K562 (cell line): Measurements from ENCODE around the gene MYL11. TPM values are rescaled to one million over a fixed set of nuclear protein-coding genes. Genes with fewer than 3 reads are reported as not detected.

Experiments
- ATAC-seq: fragments of 200-7000 bp; cut with Tn5 transposase; 3 replicates; pipeline ENCODE4 v1.9.1; 2020; ENCODE audit warnings: moderate library complexity
- BruUV-seq: library from RNA; stranded (reverse); fragments of 400-500 nt; replicated peaks from 2 replicates; lab custom pipeline; 2021; lab: Mats Ljungman, UMichigan
- CTCF ChIA-PET: fragments of 300-600 bp; formaldehyde crosslinking; extraction: SDS; loops from one replicate; lab custom pipeline; 2021; ENCODE audit warnings: low intra/inter-chr PET ratio; lab: Yijun Ruan, JAX
- POLR2A ChIA-PET: fragments of 300-600, 350-650 bp; sonication (Branson Sonifier 250); formaldehyde crosslinking; extraction: SDS; loops from one replicate; lab custom pipeline; 2021; ENCODE audit warnings: antibody characterized with exemption, inconsistent platforms; lab: Yijun Ruan, JAX
- DNase-seq, 4 experiments: peaks; one replicate each; pipeline versions ENCODE4 v3.0.0 to v3.0.0-alpha.2; 2011 to 2018; ENCODE audit warnings: low spot score in 3 of 4, mixed read lengths in 3 of 4; ENCODE audit errors: extremely low read depth in 1 of 4
- FAIRE-seq: peaks from 2 replicates; lab custom pipeline; 2011; peaks lifted over from hg19 to GRCh38; lab: Jason Lieb, UNC
- H2AFZ ChIP-seq: 2 replicates; pipeline ENCODE4 v1.6.0; 2011; ENCODE audit warnings: low read depth, low read length, control low read depth, inconsistent platforms
- H3K27ac ChIP-seq: fragments of 200-600 bp; 3 replicates; pipeline ENCODE4 v1.8.0; 2011; ENCODE audit warnings: low read depth, mild to moderate bottlenecking, control low read depth, inconsistent platforms, low read length, moderate library complexity, mixed read lengths; ENCODE audit errors: extremely low read depth
- H3K27me3 ChIP-seq, 2 experiments: fragments of 300-600 bp in 1 of 2; 2 replicates in 1 of 2; 3 replicates in 1 of 2; pipeline versions ENCODE4 v1.6.0 to v1.8.0; 2011; ENCODE audit warnings: inconsistent platforms in 2 of 2, low read length in 2 of 2, mild to moderate bottlenecking in 1 of 2, mixed read lengths in 1 of 2, moderate library complexity in 1 of 2; ENCODE audit not compliant: control insufficient read depth in 2 of 2, insufficient read depth in 2 of 2
- H3K36me3 ChIP-seq: fragments of 300-600 bp; 3 replicates; pipeline ENCODE4 v1.8.0; 2011; ENCODE audit warnings: mild to moderate bottlenecking, low read length, inconsistent platforms; ENCODE audit not compliant: control insufficient read depth, insufficient read depth
- H3K4me1 ChIP-seq, 2 experiments: fragments of 200-600 bp in 1 of 2; replicated peaks in 1 of 2; 2 replicates in 1 of 2; 3 replicates in 1 of 2; pipeline versions ENCODE4 v1.5.1 to v1.8.0; 2011; ENCODE audit warnings: inconsistent platforms in 2 of 2, low read length in 2 of 2, mild to moderate bottlenecking in 1 of 2, mixed read lengths in 1 of 2, moderate library complexity in 1 of 2; ENCODE audit not compliant: control insufficient read depth in 2 of 2, insufficient read depth in 2 of 2
- H3K4me2 ChIP-seq: 2 replicates; pipeline ENCODE4 v1.6.1; 2011; ENCODE audit warnings: low read length, control low read depth, inconsistent platforms, mixed read lengths; ENCODE audit not compliant: insufficient read depth
- H3K4me3 ChIP-seq: fragments of 200-600 bp; sonication (generic), shearing (Covaris generic); 2 replicates; pipeline ENCODE4 v1.5.1; 2016; ENCODE audit warnings: control low read depth, inconsistent platforms
- H3K79me2 ChIP-seq: fragments of 200-600 bp; 3 replicates; pipeline ENCODE4 v1.8.0; 2011; ENCODE audit warnings: low read length, inconsistent platforms; ENCODE audit not compliant: control insufficient read depth, insufficient read depth
- H3K9ac ChIP-seq, 2 experiments: 2 replicates each; pipeline versions ENCODE4 v1.6.0 to v1.6.1; 2011; ENCODE audit warnings: low read depth in 2 of 2, low read length in 2 of 2, control low read depth in 1 of 2, inconsistent platforms in 1 of 2, mild to moderate bottlenecking in 1 of 2, mixed read lengths in 1 of 2; ENCODE audit not compliant: insufficient read depth in 1 of 2
- H3K9me1 ChIP-seq: one replicate; pipeline ENCODE4 v1.6.0; 2011; ENCODE audit warnings: inconsistent platforms, mild to moderate bottlenecking, low read length, moderate library complexity; ENCODE audit not compliant: control insufficient read depth, insufficient read depth
- H3K9me3 ChIP-seq: replicated peaks from 2 replicates; pipeline ENCODE4 v1.5.1; 2011; ENCODE audit warnings: low read depth, low read length, inconsistent platforms; ENCODE audit not compliant: control insufficient read depth, insufficient read depth
- H4K20me1 ChIP-seq: replicated peaks from 2 replicates; pipeline ENCODE4 v1.6.1; 2011; ENCODE audit warnings: low read length, inconsistent platforms, mixed read lengths; ENCODE audit not compliant: control insufficient read depth, insufficient read depth
- BCOR ChIP-seq: fragments of 450-650 bp; IDR thresholded peaks from 2 replicates; pipeline ENCODE4 v1.6.1; 2016
- NFATC3 ChIP-seq: fragments of 450-650 bp; IDR thresholded peaks from 2 replicates; pipeline ENCODE4 v1.6.1; 2017; ENCODE audit warnings: mild to moderate bottlenecking
- ZFP36 ChIP-seq: fragments of 150-350 bp; IDR thresholded peaks from 2 replicates; pipeline ENCODE4 v1.6.1; 2018; ENCODE audit warnings: low read length, low read depth; ENCODE audit not compliant: partially characterized antibody
- ZNF282 ChIP-seq: sonication (generic); formaldehyde crosslinking; IDR thresholded peaks from 2 replicates; pipeline ENCODE4 v1.8.1; 2023; ENCODE audit warnings: missing genetic modification reagents
- WGBS: fragments of 100-300 bp; shearing (Covaris generic); methylation state at CpG from one replicate; pipeline ENCODE4 v1.1.6; 2016; ENCODE audit warnings: low coverage, mixed read lengths; ENCODE audit not compliant: insufficient coverage; ENCODE audit errors: missing lambda C conversion rate; 5-methylcytosine and 5-hydroxymethylcytosine counted together
- in situ Hi-C: fragments of 300-500 bp; cut with MboI; formaldehyde crosslinking; loops from 4 replicates; pipeline ENCODE4 v1.15.0; 2018; ENCODE audit warnings: inconsistent platforms, mixed read lengths
- intact Hi-C: fragments of 100-400 bp; cut with micrococcal nuclease; formaldehyde crosslinking; loops from 2 replicates; pipeline ENCODE4 v1.14.2; 2022
- polyA plus RNA-seq, 8 experiments: library from polyadenylated mRNA; depleted of rRNA in 4 of 8; stranded (reverse) in 5 of 8; unstranded in 3 of 8; fragments of >200 nt; fragmentation: Nextera tagmentation in 2 of 8; fragmentation: Illumina TruSeq in 1 of 8; extraction: Ambion mirVana in 2 of 8; extraction: Trizol in 1 of 8; gene quantifications; 2 replicates each; pipeline versions ENCODE4 v1.2.1 to v1.2.3, GENCODE V29; 2011 to 2014; ENCODE audit warnings: inconsistent platforms in 1 of 8, missing spikeins in 1 of 8
- total RNA-seq, 7 experiments: library from RNA; depleted of rRNA in 6 of 7; stranded (reverse); fragments of >200 nt in 6 of 7; fragmentation: Illumina TruSeq in 2 of 7; extraction: Trizol in 2 of 7; gene quantifications; 2 replicates each; pipeline versions ENCODE4 v1.2.1 to v1.2.3, GENCODE V29; 2011 to 2021; ENCODE audit warnings: low replicate concordance in 1 of 7

MYL11 gene
- total and polyA plus RNA-seq, 9 of the 15 experiments (the other 6 are each of a cell fraction or from before 2014, with no cell fraction given) = 0.31 to 1.5 (median 0.73) TPM; not detected in 4

DNA sequence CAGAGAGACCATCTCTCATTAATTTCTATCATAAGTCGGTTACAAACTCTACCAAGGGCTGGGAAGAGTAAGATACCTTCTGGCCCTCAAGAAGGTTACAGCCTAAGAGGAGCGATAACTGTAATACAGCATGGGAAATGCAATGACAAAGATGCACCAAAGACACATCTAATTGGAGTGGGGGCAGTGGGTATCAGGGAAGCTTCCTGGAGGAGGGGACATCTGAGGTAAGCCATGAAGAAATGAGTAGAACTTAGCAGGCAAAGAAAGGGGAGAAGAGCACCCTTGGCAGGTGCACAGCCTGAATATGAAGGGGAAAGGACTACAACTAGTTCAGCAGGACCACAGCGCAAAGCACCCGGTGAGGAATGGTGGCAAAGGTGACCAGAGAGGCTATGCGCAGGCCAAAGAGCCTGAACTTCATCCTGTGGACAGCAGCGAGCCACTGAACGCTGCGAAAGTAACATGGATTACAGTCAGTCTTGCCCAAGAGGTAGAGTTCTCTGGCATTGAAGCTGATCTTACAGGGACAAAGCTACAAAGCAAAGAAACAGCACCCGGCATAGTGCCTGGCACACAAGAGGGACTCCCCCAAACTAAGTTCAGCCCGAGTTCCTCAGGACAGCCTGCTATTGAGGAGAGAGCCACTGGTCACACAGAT is 7.1 kb upstream of the MYL11 start:
- H3K4me2 ChIP-seq = peak overlapping the region; percentile 90
- 71% methylated on average over 10 of the region's 10 CpGs for WGBS
- TF ChIP-seq BCOR (peak; percentile 36; the same call in 1 of the 2 replicates), ZFP36 (peak; percentile 93), ZNF282 (CRISPR knock-in tag) (no peak), NFATC3 (no peak)
- peaks cover 62% of the 10 kb centered on the region for H3K79me2 ChIP-seq
- H3K9me3 ChIP-seq = no peaks in the 10 kb centered on the region
- H3K27me3 ChIP-seq = no peaks in the 10 kb centered on the region
- intact Hi-C loops (no loop called here), in situ Hi-C loops (loop anchor here (25.0 kb wide), 1 partner anchor 905 kb away; the partner anchor contains the start of genes BOLA2, SLX1B and SULT1A4)
- peak overlapping the region; percentile 70 to 98 for H3K9ac ChIP-seq
- CTCF ChIA-PET = no interaction called here
- H3K36me3 ChIP-seq = peaks cover 48% of the 10 kb centered on the region
- POLR2A ChIA-PET = interaction anchor here (0.7 to 6.3 kb wide), 2 partner anchors 10 to 32 kb away, joined by 3 to 77 read pairs; partner anchors contain the start of gene CD2BP2
- peak overlapping the region; percentile 21; the same call in 1 of the 3 replicates for H3K27ac ChIP-seq
- no peak overlapping the region for H2AFZ ChIP-seq
- FAIRE-seq (no peak), ATAC-seq (no peak), DNase-seq (no peak)
- H3K4me3 ChIP-seq = peak overlapping the region; percentile 74
- H4K20me1 ChIP-seq = peaks cover 23% of the 10 kb centered on the region
- H3K4me1 ChIP-seq = peaks cover 24 to 40% of the 10 kb centered on the region in 2 experiments; a peak in 4 of 5 replicates
- BruUV-seq = no TSS peak
- H3K9me1 ChIP-seq = peaks cover 6% of the 10 kb centered on the region
